Tongue (tissue), 2 donors: ENCODE measurements around the gene ABCC2. TPM values are rescaled to one million over a fixed set of nuclear protein-coding genes. Genes with fewer than 3 reads are reported as not detected.
"Not testable (repeated sequence)": the region's sequence is repeated elsewhere in the genome, so short reads cannot be mapped to it uniquely, and the experiment has no call there.

ENCODE experiments used
- DNase-seq: peaks from one replicate; pipeline ENCODE4 v3.0.0-alpha.2; 2015
- total RNA-seq: library from RNA; depleted of rRNA; stranded (reverse); fragments of >200 nt; gene quantifications from one replicate; pipeline ENCODE4 v1.2.3, GENCODE V29; 2014

The ABCC2 gene
- total RNA-seq, 1 donor from 2014 or later: 0.72 TPM

DNA sequence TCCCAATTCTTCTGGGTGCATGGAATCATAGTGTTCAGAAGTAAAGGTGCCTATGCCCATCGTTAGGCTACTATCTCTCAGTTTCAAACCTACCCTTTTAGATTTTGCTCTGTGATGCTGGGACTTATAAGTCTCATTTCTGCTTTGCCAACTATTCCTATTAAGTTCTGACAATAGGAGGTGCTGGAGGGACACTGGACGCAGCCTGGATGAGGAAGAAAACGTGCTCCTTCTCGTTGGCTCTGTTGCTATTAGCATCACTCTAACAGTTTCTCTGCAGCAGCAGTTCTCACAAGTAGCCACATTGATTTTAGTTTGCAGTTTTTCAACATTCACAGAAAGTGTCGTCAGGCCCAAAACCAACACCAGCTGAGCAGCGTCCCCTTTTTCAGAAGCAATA, 72.4 kb downstream of the ABCC2 start:
- DNase-seq: peak; percentile 75

DNA sequence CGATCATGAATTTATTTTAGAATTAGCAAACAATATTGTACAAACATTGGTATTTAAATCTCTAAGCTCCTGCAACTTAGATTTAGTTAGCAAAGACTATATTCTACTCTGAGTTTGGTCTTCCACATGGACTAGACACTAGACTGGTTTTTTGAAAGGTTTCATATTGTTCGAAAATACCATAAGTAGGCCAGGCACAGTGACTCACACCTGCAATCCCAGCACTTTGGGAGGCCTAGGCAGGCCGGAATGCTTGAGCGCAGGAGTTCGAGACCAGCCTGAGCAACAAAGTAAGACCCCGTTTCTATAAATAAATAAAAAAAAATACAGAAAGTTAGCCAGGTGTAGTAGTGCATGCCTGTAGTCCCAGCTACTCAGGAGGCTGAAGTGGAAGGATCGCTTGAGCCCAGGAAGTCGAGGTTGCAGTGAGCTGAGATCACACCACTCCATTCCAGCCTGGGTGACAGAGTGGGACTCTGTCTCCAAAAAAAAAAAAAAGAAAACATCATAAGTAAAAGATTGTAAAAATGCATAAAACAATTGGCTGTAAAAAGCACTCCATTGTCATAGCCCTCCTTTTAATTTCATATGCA, 73.1 kb downstream of the ABCC2 start:
- no peak for DNase-seq

DNA sequence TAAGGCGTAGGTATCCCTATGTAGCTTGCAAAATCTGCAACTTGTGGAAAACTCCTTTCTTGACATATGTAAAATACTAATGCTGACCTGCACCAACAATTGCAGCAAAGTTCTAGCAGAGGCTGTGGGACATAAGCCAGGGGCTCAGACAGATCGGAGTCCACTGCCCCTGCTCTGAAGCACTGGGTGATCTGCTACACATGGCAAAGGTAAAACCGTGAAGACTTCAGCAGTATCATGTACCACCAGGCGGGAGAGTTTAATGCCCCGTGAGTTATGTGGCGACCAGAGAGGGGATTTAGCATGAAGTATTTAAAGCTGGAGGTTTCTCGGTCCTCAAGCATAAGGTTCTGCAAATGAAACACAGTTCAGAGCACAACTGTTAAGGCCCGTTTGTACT, 76.4 kb downstream of the ABCC2 start:
- DNase-seq: no peak

DNA sequence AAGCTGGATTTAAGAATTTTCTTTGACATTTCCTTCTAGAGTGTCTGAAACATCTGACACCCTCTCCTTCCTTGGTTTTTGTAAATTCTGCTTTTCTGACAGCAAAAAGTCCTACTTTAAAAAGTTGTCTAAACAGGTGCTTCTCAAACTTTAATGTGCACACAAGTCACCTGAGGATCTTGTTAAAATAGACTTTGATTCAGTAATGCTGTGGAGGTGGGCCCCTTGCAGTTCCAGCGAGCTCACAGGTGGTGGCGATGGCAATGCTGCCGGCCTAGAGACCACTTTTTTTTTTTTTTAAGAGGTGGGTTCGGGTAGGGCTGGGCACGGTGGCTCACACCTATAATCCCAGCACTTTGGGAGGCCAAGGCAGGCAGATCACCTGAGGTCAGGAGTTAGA, 77.1 kb downstream of the ABCC2 start:
- DNase-seq: no peak

DNA sequence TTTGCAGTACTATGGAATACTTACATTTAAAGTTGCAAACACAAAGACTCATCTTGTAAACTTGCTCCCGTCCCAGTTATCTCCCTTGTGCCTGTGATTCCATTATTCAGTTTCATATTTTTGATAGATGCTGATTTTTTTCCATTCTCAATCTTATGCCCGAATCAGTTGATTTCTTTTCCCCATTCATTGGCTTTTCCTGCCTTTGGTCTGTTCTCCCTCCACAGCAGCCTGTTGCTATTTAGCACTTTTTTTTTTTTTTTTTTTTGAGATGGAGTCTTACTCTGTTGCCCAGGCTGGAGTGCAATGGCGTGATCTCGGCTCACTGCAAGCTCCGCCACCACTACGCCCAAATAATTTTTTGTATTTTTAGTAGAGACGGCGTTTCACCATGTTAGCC, 78.0 kb downstream of the ABCC2 start:
- DNase-seq: no peak

DNA sequence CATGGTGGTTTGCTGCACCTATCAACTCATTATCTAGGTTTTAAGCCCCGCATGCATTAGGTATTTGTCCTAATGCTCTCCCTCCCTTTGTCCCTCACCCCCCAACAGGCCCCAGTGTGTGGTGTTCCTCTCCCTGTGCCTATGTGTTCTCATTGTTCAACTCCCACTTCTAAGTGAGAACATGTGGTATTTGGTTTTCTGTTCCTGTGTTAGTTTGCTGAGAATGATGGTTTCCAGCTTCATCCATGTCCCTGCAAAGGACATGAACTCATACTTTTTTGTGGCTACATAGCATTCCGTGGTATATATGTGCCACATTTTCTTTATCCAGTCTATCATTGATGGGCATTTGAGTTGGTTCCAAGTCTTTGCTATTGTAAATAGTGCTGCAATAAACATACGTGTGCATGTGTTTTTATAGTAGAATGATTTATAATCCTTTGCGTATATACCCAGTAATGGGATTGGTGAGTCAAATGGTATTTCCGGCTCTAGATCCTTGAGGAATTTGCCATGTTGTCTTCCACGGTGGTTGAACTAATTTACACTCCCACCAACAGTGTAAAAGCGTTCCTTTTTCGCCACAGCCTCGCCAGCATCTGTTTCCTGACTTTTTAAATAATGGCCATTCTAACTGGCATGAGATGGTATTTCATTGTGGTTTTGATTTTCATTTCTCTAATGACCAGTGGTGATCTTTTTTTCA, 81.2 kb downstream of the ABCC2 start:
- DNase-seq: not testable (repeated sequence)

DNA sequence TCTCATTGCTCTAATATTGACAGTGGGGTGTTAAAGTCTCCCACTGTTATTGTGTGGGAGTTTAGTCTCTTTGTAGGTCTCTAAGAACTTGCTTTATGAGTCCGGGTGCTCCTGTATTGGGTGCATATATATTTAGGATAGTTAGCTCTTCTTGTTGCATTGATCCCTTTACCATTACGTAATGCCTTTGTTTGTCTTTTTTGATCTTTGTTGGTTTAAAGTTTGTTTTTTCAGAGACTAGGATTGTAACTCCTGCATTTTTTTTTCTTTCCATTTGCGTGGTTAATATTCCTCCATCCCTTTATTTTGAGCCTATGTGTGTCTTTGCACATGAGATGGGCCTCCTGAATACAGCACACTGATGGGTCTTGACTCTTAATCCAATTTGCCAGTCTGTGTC, 84.8 kb downstream of the ABCC2 start:
- not testable (repeated sequence) for DNase-seq

DNA sequence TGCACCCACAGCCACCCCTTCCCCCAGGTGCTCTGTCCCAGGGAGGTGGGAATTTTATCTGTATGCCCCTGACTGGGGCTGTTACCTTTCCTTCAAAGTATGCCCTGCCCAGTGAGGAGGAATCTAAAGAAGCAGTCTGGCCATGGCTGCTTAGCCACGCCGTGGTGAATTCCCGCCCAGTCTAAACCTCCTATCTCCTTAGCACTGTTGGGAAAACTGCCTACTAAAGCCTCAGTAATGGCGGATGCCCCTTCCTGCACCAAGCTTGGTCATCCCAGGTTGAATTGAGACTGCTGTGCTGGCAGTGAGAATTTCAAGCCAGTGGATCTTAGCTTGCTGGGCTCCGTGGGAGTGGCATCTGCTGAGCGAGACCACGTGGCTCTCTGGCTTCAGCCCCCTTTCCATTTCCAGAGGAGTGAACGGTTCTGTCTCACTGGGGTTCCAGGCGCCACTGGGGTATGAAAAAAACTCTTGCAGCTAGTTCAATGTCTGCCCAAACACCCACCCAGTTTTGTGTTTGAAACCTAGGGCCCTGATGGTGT, 87.2 kb downstream of the ABCC2 start:
- no peak for DNase-seq

DNA sequence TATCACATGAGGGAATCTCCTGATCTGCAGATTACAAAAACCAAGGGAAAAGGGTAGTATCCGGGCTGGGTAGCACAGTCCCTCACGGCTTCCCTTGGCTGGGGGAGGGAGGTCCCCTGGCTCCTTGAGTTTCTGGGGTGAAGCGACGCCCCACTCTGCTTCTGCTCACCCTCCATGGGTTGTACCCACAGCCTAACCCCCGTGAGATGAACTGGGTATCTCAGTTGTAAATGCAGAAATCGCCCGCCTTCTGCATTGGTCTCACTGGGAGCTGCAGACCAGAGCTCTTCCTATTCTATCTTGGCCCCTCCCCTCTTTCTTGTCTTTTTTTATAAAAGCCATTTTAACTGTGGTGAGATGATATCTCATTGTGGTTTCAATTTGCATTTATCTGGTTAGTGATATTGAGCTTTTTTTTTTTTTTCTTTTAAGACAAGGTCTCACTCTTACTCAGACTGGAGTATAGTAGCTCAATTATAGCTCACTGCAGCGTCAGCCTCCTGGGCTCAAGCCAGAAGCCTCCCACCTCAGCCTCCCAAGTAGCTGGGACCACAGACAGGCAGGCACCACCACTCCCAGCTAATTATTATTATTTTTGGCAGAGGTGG, 87.8 kb downstream of the ABCC2 start:
- DNase-seq: no peak

DNA sequence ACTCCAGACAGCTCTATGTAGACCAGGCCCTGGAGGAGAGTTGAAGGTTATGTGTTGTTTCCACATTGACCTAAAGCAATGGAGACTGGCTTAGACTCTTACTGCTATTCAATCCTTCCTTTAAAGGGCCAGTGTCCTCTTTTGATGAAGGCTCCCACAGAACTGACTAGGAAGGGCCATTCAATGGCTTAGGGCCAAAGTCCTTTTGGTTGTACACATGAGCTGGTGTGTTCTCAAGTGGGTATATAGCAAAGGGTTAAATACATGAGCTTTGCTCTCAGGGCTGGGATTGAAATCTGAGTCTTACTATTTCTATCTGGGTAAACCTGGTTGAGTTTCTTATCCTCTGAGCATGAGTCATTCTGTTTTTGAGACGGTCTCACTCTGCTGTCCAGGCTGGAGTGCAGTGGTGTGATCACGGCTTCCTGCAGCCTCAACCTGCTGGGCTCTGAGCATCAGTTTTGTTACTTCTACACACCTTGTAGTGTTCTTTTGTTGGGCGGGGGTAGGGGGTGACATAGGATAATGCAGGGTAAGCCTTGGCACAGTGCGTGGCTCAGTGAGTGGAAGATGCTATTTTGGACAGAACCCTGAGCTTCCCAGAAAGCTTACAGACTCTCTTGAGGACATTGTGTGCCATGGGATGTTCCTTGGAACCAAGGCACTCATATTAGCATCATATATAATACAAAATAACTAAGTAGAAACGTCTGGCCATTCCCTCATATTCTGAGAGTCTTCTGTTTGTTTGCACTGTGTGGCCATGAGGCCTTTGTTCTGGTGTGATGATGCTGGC, 90.1 kb downstream of the ABCC2 start:
- no peak for DNase-seq

DNA sequence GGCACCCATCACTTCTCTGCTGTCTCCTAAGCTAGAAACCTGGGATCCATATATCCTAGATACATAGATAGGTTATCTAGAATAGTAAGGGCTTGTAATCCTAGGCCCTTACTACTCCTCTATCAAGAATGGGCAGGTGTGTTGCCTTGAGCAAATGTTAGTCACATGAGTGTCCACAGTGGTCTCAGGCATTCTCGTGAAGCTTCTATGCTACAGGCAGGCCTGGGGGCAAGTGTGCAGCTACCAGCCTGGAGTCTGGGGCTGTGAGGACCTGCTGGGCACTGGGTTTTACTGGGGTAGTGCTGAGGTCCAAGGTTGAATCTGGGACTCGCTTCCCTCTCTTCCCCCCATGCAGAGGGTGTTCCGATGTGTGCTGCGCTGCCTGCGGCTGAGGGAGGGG, 91.4 kb downstream of the ABCC2 start:
- DNase-seq: no peak

DNA sequence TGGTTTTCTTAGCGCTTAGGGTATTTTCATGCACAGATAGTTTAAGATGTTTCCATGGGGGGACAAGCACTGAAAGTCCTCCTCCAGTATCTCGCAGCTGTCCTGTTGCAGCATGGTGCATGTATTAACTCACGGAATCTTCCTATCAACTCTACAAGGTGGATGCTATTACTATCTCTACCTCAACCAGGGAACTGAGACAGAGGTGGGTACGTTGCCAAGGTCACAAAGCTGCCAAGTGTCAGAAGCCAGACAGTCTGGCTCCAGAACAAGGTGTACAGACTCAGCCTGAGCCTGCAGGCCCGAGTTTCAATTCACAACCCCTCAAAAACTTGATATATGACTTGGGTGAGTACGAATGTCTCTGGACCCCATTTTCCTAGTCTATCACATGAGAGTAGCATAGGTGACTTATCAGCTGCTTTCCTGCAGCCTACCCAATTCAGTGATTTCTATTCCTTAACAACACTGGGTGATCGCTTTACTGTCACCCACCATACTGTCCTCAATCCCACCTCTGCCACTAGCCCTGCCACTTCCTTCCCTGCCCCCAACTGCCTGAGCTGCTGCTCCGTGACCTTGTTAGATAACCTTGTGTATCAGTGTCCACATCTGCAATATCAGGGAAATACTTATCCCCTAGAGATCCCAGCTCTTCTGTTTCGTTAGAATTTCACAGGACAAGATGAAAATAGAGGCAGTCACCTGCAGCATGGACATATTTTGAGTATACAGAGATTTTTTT, 92.1 kb downstream of the ABCC2 start:
- no peak for DNase-seq

DNA sequence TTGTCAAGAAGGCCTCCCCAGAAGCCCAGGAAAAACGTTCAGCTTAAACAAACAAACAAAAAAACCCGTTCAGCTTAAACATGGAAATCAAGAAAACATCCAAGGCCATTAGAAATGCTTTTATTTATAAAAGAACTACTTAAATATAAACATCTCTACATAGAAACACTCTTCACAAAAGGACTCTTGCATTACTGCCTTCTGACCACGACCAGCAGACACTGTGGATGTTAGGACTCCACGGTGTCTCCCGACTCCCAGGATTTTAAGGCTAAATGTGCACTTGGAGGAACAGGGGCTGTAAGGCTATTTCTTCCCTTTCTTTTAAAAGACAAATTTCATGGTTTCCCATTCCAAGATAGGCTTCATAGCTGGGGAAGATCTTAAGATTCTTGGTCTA, 93.0 kb downstream of the ABCC2 start:
- DNase-seq: no peak

DNA sequence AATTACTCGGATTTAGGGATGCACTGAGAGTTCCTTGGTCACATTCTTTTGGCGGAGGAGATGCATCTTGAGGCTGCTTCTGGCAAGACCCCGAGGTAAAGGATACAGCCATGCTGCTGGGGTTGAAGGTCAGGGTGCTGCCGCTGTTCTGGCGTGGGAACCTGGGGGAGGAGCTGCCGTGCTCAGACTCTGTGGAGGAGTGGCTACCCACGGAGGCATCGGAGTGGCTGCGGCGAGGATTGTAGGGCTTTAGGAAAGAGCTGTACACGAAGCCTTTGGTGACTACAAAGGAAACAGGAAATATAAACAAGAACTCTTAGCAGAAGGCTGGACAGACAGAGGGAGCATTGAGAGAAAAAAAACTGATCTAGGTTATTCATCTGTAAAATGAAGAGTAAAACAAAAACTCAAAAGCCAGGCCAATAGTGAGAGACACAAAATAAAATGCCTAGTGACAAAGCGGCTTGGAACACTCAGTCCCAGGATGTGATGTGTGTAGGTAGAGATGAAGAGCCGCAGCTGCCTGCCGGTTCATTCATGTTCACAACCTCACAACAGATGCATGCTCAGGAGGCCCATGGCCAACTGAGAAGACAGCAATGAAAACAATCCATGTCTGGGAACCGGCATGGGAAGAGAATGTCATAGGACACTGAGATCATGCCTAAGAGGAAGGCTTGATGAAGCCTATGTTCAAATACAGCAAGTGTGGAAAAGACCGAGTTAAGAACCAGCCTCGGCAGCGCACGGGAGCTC, 97.8 kb downstream of the ABCC2 start:
- no peak for DNase-seq

DNA sequence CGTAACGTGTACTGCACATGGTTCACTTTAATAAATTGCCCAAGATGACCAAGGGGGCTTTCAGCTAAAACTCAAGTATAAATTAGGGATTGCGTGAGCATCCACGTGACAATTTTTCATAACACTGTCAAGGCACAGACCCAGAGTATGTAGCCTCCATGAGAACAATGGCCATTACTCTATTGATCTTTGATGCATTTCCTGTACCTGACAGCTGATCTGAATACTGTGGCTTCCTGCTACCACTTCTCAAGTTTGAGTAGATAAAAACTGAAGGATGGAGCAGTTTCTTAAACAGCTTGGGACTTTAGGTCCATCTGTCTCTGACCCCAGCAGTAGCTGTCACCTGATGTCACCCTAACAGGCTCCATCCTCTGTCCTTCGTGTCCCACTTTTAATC, 98.9 kb downstream of the ABCC2 start:
- DNase-seq: no peak

DNA sequence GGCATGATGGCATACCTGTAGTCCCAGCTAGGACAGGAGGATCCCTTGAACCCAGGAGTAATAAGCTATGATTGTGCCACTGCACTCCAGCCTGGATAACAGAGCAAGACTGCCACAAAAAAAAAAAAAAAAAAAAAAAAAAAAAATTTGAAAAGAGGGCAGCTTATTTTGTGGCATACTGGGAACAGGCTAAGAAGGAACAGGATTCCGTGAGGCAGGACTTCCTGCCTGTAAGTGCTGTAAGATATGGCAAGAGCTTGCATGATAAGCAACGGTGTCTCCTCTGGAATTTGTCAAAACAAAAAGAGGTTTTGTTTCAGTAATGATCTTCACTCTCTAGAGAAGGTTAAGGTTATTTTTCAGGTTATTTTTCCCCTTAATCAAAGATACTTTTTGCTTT, 101.1 kb downstream of the ABCC2 start:
- DNase-seq: no peak

DNA sequence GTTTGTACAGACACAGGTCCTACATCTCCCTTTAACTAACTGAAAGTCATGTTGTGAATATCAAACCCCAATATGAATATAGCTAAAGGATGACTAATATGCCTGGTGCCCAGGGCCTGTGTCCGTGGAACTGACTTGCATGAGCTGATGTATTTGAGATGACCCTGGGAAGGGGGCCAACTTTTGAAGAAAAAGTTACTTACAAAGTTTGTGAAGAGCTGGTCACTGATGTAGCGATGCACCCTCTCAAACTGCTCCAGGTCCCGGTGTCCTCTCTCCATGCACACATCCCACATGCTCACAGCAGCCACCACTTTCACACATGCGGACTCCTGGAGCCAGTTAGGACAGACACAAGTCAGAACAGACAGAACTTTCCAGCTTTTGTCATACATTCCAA, 106.2 kb downstream of the ABCC2 start:
- no peak for DNase-seq

DNA sequence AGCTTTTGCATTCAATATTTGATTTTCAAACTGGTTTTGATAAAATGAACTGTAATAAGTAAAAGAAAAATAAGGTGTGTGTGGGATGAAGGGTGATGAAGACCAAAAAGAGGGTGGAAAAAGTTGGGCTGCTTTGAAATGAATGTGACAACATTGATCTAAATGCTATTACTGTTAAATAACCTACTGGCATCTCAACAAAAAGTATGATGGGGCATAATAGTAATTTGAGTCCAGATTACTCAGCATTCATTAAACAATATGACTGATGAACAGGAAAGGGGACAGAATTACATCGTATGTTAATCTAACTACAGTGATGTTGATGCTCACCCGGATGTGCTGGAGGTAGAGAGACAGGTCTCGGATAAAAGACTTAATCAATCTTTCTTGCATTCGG, 112.2 kb downstream of the ABCC2 start:
- DNase-seq: no peak

DNA sequence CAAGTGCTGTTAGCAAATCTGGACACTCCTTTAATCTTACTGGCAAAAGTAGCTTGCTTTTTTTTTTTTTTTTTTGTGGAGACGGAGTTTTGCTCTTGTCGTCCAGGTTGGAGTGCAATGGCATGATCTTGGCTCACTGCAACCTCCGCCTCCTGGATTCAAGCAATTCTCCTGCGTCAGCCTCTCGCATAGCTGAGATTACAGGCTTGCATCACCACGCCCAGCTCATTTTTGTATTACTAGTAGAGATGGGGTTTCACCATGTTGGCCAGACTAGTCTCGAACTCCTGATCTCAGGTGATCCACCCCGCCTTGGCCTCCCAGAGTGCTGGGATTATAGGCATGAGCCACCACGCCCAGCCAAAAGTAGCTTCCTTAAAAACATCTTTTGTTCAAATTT, 112.6 kb downstream of the ABCC2 start:
- not testable (repeated sequence) for DNase-seq

DNA sequence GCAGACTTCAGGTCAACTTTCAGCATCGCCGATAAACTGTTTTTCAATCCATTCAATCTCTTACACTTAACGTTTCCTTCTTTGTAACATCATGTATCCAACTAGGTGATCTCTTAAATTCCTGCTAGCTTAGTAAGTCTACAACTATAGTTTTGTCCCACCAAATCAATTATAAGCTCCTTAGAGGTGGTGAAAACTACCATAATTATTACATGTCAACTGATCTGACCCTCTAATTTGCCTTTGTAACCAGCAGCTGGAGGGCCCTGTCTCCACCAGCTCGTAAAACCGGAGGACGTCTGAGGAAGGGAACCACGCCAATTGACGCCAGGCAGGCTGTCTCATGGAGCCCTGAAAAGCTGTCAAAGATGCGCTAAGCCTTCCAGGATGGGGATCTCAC, 113.4 kb downstream of the ABCC2 start:
- DNase-seq: no peak
